Sciatic nerve (tissue), 2 donors: ENCODE results near the gene LHX1. TPM values are rescaled to one million over a fixed set of nuclear protein-coding genes. Genes with fewer than 3 reads are reported as not detected.

Experiments
- ATAC-seq: fragments of 200-7000 bp; cut with Tn5 transposase; one replicate; pipeline ENCODE4 v1.9.1; 2020; ENCODE audit warnings: mild to moderate bottlenecking, moderate library complexity
- DNase-seq: peaks from one replicate; pipeline ENCODE4 v3.0.0-alpha.2; 2020; ENCODE audit warnings: low spot score
- intact Hi-C: fragments of 100-400 bp; cut with DNase I; formaldehyde crosslinking; loops from one replicate; pipeline ENCODE4 v1.14.2; 2022
- total RNA-seq: library from RNA; stranded (reverse); fragmentation: NEBNext Ultra II Directional; extraction: Animal tissue kit (Norgen Biotek cat#: 25700); gene quantifications from one replicate; pipeline ENCODE4 v1.2.1, GENCODE V29; 2021
- donor health status: DM: no; HTN: no; CAD: no.
- donor health status: DM: no; HTN: no; CAD: no.

LHX1 gene
- total RNA-seq, 1 donor from 2014 or later = not detected

DNA sequence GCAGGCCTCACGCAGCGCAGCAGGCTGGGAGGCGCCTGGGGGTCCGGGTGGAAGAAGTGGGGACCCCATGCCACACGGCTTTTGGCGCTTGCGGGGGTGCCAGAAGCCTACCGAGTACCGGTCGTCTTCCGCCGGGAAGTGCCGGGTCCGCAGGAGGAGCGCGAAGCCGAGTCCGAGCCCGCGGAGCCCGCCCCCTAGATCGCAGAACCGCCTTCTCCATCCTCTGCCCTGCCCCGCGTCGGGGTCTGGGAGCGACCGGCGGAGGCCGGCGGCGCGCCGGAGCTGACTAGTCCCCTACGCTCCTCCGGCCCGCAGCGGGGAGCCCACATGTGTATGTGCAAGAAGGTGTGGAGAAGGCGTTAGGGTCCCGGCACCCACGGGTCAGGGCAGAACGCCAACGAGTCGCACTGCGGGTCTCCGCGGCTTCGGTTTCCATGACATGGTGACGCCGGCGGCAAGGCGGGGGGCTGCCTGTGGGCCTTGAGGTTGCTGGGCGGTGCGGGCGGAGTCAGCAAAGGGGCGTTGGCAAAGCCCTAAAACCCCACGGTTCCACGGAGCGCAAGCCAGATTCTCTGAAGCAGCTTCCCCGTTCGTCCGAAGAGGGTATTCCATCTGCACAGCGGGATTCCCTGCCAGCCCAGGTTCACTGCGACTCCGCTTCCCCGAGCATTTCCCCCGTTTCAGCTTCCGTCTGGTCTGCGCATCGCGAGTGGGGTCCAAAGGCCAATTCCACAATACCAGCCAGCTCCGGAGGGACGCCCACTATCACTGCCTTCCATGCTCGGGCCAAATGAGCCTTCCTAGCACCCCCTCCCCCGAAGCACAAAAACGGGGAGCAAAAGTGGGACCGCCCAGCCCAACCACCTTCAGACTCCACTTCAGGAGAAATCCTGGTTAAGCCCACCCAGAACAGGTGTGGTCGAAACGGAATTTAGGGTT lies 2.3 kb upstream of the LHX1 start:
- ATAC-seq (no peak), DNase-seq (peak; percentile 57)
- intact Hi-C loops = no loop called here

DNA sequence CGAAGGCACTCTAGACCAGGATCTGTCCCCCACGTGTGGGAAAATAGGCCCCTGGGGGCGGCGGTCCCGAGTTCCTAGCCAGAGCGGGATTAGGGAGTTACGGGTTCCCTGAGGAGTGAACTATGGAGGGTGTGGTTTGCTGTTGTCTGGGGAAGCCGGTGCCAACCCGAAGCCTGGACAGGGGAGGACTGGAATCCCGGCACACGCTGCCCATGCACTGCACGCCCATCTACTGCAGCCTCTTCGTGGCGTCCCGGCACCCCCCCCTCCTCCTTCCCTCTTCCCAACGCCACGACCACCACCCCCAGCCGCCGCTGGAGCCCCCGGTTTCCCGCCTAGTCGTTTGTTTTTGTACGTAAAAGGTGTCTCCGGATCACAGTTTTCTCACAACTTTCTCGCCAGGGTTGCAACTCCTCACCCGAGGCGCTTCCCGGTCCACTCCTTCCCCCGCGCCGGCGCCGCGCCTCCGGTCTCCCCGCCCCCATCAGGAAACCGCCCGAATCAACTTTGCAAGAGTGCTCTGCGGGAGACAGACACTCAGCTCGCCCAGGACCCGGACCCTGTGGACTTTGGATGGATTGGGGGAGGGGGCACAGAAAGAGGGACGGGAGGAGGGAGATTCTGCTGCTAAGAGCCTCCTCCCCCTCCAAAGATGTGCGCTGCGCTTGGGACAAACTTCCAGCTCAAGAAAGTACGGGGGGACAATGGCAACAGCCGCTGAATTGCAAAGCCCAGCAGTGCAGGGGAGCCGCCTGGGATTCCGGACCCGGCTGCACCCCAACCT lies 1.4 kb upstream of the LHX1 start:
- intact Hi-C loops = no loop called here
- no peak for ATAC-seq
- no peak for DNase-seq

DNA sequence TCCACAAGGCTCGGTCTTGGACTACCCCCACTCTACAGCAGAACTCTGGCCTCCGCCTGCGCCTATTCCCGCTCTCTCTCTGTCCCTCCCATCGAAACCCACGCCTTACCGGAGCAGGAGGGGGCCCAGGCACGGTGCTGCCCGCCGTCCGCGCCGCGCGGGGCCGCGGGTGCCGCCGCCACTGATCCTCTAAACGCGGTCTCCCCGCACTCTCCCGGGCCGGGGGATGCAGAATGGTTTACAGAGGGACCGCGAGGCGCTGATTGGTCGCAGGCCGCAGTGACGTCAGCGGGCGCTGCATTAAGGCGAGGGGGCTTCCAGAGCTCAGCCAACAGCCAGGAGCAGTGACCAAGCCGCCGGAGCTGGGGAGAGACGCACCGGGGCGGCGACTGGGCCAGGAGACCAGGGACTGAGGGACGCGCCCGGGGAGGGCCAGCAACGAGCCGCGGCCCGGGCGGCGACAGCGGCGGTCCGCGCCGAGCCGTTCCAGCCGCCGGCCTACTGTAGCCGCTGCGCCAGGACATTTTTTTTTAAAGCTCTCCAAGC lies 747 bp upstream of the LHX1 start:
- DNase-seq = no peak
- ATAC-seq = no peak
- intact Hi-C loops = no loop called here

DNA sequence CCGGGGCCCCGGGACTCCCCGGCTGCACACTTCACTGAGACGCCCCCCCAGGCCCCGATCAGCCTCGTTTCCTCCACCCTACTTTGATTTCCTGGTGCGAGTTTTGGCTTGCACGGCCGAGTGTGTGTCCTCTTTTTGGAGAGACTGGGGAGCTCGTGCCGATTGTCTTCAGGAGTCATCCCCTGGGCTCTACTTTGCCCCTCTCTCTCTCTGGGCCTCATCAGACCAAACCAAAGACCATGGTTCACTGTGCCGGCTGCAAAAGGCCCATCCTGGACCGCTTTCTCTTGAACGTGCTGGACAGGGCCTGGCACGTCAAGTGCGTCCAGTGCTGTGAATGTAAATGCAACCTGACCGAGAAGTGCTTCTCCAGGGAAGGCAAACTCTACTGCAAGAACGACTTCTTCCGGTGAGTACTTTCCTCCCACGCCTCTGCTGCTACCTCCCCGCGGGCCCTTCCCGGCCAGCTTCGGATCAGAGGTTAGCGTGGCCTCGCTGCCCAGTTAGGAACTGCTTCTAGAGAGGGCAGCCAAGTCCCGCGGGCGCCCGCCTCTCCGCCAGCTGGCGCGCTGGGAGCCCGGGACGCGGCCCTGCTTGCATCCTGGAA lies 787 bp downstream of the LHX1 start:
- DNase-seq (no peak), ATAC-seq (no peak)
- intact Hi-C loops = no loop called here

DNA sequence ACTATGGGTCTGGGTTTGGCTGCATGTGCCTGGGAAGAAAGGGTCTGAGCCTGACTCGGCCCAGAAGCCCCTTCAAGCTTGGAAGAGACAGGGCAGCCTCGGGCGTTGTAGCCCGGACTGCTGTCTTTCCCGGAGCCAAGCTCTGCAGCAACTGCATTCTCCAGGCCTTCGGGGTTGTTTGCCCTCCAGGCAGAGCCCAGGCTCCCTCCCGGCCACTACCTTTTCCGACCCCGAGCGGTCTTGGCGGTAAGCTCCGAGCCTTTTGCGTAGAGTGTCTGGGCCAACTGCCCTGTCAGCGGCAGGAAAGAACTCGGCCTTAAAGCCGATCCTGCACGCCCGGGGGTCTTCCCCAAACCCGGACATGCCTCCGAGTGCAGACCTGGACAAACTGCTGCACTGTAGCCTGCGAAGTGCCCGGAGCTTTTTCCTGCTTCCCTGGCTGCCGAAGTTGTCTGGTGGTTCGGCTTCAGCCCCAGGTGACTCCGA lies 1.3 kb downstream of the LHX1 start:
- DNase-seq (no peak), ATAC-seq (no peak)
- intact Hi-C loops = no loop called here

DNA sequence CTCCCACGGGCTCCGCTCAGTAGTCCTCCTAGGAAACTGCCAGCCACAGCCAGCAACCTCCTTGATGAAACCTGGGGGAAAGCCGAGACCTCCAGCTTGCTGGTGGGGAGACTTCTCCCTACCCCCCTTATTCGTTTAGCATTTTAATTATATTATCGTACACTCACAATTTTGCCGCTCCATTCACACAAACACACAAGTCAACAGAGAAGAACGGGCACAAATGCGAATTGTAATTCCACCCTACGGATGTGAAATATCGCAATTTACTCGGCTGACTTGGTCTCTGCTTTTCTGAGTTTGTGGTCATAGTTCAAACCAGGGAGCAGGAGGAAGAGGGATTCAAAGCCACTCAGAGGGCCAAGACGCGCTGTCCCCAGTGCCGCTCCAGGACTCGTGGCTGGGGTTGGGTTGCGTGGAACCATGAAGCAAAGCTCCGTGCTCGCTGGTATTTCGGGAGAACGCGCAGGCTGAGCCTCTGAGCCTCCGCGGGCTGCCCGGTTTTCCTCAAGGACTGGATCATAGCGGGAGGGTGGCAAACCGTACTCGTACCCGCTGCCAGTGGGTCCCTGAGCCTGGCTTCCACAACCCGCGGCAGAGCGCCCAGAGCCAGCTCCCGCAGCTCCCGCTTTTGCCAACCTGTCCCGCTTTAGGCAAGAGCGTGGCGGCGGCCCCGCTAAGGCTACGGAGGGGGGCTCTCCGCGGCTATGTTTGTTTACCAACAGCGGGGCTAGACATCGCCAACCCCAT lies 2.0 kb downstream of the LHX1 start:
- ATAC-seq (no peak), DNase-seq (no peak)

DNA sequence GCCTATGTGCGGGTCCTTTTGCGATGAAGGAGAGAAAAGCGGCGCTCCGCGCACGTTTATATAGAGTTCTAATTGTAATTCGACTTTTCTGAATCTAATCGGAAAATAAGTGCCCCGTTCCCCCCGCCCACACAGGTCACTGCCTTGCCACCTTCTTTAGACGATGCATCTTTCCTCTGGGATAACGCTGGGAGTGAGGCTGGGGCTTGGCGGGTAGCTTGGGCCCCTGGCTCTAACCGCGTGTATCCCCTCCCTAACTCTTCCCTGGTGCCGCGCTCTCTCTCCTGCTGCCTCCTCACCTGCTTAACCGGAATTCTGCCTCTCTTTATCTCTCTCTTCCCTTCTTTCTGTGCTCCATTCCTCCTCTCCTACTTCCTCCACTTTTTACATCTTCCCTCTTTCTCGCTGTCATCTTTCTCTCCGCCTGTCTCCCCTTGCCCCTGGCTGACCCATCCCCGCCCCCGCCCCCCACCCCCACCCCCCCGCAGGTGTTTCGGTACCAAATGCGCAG lies 2.6 kb downstream of the LHX1 start:
- intact Hi-C loops = no loop called here
- DNase-seq (no peak), ATAC-seq (no peak)

More for the DNA sequence above, 2.0 kb downstream of the LHX1 start:
- intact Hi-C loops = no loop called here

DNA sequence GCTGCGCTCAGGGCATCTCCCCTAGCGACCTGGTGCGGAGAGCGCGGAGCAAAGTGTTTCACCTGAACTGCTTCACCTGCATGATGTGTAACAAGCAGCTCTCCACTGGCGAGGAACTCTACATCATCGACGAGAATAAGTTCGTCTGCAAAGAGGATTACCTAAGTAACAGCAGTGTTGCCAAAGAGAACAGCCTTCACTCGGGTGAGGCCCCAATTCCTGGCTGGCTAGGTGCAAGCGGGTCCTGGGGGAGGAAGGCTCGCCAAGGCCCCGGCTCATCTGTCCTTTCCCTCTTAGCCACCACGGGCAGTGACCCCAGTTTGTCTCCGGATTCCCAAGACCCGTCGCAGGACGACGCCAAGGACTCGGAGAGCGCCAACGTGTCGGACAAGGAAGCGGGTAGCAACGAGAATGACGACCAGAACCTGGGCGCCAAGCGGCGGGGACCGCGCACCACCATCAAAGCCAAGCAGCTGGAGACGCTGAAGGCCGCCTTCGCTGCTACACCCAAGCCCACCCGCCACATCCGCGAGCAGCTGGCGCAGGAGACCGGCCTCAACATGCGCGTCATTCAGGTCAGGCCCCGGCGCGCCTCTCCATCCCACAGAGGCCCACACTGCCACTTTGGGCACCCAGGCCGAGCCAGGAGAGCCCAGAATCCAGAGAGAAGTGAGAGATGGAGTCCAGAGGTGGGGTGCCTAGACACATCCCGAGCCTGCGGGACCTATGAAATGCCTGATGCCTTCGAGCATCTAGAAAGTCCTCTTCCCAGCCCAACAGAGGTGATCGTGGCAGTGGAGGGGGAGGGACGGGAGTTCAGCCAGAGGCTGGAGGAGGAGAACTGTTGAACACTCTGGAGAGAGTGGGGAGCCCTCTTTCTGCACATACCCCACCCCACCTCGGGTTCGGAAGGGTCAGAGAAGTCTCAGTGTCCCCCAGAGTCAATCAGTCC lies 3.3 kb downstream of the LHX1 start:
- DNase-seq (no peak), ATAC-seq (no peak)
- intact Hi-C loops = no loop called here

DNA sequence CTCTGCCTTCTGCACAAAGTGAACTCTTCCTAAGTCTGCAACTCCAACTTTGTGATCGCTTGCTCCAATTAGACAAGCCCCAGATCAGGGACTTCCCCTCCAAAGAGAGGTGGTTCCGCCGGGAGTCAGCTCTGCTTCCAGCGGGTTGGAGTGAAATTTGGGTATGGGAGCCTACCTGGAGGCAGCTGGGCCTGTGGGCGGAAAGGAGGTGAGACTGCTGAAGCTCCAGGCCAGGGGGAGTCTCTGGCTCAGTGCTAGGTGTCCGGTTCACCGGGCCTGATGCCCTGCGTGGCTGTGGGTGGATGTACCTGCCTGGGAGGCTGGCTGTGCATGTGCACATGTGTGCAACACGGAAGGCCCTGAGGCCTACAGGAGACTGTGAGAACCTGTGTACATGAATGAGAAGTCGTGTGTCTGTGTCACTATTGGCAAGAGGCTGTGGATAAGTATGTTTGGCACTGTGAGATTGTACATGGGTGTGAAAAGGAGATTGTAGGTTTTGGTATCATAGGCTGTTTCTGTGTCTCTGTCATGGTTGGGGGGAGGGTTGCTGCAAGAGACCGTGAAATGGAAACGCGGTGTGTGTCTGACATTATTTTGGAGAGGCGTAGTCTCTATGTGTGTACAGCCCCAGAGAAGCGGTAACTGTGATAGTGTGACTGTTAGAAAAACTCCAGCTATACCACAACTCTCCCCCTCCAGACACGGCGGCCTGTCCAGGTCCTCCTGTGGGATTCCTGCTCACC lies 4.2 kb downstream of the LHX1 start:
- intact Hi-C loops = no loop called here
- ATAC-seq = peak; percentile 16
- no peak for DNase-seq

DNA sequence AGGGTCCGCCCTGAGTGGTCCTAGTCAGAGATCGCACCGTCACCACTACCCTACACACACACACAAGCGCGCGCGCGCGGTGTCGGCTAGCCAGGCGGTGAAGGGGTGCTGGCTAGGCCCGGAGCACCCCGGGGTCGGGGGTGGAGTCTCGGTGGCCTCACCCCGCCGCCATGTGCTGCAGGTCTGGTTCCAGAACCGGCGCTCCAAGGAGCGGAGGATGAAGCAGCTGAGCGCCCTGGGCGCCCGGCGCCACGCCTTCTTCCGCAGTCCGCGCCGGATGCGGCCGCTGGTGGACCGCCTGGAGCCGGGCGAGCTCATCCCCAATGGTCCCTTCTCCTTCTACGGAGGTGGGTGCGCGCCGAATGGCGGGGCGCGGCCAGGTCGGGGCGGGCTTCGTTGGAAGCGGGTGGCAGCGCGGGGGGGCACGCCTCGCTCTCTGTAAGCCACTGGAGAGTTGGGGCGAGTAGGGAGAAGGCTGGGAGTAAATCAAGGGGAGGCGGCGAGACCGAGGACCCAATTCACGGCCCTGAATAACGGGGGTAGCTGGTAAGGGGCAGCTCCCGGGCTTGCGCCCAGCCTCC lies 4.8 kb downstream of the LHX1 start:
- no peak for DNase-seq
- ATAC-seq = peak; percentile 16
- intact Hi-C loops = no loop called here

DNA sequence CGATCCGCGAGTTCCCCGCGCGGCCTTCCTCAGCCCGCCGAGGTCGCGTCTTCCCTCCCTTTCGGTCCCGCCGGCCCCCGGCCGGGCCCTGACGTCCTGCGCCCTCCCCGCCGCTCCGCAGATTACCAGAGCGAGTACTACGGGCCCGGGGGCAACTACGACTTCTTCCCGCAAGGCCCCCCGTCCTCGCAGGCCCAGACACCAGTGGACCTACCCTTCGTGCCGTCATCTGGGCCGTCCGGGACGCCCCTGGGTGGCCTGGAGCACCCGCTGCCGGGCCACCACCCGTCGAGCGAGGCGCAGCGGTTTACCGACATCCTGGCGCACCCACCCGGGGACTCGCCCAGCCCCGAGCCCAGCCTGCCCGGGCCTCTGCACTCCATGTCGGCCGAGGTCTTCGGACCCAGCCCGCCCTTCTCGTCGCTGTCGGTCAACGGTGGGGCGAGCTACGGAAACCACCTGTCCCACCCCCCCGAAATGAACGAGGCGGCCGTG lies 5.4 kb downstream of the LHX1 start:
- intact Hi-C loops = no loop called here
- ATAC-seq (no peak), DNase-seq (no peak)

DNA sequence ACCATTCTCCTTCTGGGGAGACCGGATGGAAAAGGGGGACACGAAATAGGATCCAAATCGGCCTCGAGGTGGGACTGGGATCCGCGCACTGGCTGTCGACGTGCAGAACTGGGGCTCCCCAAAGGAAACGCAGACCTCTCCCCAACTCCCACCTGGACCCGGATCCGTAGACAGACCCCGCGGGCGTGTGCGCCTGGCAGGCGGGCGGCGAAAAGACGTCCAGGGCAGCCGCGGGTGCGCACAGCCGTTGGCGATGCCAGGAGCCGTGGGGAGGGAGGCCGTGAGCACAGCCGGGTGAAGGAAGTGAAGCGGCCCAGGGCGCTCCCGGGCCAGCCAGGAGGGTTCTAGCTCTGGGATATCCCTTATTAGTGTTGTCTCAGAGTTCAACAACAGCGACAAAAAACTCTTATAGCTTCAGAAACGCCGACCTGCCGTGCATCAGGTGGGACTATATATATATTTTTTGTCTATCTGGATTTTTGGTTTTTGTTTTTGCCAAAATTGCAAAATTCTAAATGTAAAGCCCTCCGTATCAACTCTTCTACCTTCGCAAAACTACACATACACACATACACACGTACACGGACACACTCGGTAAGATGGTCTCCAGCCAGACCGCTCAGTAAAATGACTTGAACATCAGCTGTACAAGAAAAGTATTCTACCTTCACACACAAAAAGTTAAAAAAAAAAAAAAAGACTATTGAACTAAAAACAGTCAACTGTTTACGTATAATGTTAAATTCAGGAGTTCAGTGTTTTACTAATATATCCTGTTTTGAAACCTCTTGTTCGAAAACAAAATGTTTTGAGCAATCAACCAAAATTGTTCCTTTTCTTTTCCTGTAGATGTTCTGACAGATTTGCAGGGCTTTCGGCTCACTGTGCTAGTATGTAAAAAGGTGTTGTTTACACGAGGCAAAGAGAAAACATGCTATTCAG lies 6.2 kb downstream of the LHX1 start:
- DNase-seq (no peak), ATAC-seq (no peak)
- intact Hi-C loops = no loop called here

DNA sequence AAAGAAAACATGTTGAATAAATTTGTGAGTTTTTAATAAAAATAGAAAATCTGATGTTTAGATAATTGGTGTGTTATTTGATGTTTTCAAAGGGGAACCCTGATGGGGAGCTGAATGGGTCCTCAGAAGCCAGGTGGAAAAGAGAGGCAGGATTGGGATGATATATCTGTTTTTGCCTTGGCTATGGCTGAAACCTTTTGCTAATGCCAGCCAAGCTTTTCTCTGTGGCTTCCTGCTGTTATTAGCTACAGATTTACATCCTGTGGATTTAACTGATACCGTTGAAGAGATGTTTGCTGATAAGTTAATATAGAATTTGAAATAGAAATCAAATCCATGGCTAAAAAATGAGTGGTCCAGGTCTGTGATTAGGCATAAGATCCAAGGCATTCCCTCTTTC lies 7.3 kb downstream of the LHX1 start:
- no peak for ATAC-seq
- DNase-seq = no peak
- intact Hi-C loops = no loop called here

DNA sequence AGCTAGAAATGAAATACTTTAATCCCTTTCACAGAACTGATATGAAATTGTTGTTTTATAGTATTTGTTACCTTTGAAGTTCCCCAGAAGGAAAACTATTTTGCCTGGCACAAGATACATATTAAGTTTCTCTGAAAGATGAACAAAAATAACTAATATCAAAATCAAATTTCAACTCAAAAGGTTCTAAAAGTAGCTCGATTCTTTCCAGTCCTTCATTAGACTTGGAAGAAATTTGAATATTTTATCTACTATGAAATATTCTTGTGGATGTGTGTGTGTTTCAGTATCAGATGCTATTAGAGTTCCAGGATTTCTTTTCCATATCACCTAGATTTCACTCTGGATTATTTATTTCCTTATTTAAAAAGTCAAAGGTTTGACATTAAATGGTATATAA lies 7.9 kb downstream of the LHX1 start:
- intact Hi-C loops = no loop called here
- no peak for DNase-seq
- ATAC-seq = no peak
